B cell (primary cell): ENCODE measurements around the gene DYNLT1. TPM values are rescaled to one million over a fixed set of nuclear protein-coding genes. Genes with fewer than 3 reads are reported as not detected.

ENCODE experiments used
- ATAC-seq: fragments of 200-7000 bp; cut with Tn5 transposase; one replicate; pipeline ENCODE4 v1.10.0; 2021; ENCODE audit warnings: low read depth, mild to moderate bottlenecking, moderate number of reproducible peaks, moderate library complexity
- CTCF ChIA-PET: fragments of 350-600 bp; sonication (Branson Sonifier 250); formaldehyde crosslinking; loops from one replicate; lab custom pipeline; 2021; ENCODE audit warnings: antibody characterized with exemption, inconsistent platforms; lab: Charles Lee
- POLR2A ChIA-PET: fragments of 350-600 bp; sonication (Branson Sonifier 250); formaldehyde crosslinking; loops from one replicate; lab custom pipeline; 2021; ENCODE audit warnings: antibody characterized with exemption; lab: Charles Lee
- DNase-seq: peaks from one replicate; pipeline ENCODE4 v3.0.0; 2013
- H2AFZ ChIP-seq: 2 replicates; pipeline ENCODE4 v1.6.1; 2012; ENCODE audit warnings: mild to moderate bottlenecking, low read depth, low read length; ENCODE audit not compliant: insufficient read depth, poor library complexity, severe bottlenecking
- H3K27ac ChIP-seq, 2 donors: 1 replicate in 1 of 2; 2 replicates in 1 of 2; pipeline ENCODE4 v1.5.1; 2012 to 2013; ENCODE audit warnings: low read length in 2 of 2, mild to moderate bottlenecking in 2 of 2, moderate library complexity in 1 of 2
- H3K27me3 ChIP-seq, 4 experiments: fragments of 200-600 bp in 1 of 4; sonication (generic) in 1 of 4; replicated peaks in 1 of 4; 1 replicate in 2 of 4; 2 replicates in 2 of 4; pipeline versions ENCODE4 v1.6.1 to v1.7.0; 2013 to 2016; ENCODE audit warnings: low read length in 3 of 4, mild to moderate bottlenecking in 2 of 4, mixed read lengths in 1 of 4, moderate library complexity in 1 of 4; ENCODE audit not compliant: insufficient read depth in 4 of 4, control insufficient read depth in 3 of 4; ENCODE audit errors: control extremely low read depth in 1 of 4
- H3K36me3 ChIP-seq, 2 experiments: replicated peaks in 1 of 2; 1 replicate in 1 of 2; 2 replicates in 1 of 2; pipeline versions ENCODE4 v1.6.1 to v1.7.1; 2013; ENCODE audit warnings: low read length in 1 of 2; ENCODE audit not compliant: insufficient read depth in 2 of 2, control insufficient read depth in 1 of 2; ENCODE audit errors: control extremely low read depth in 1 of 2, extremely low read depth in 1 of 2
- H3K4me1 ChIP-seq, 2 donors: fragments of 200-600 bp in 1 of 2; sonication (generic) in 1 of 2; 1 replicate in 1 of 2; 2 replicates in 1 of 2; pipeline versions ENCODE4 v1.5.1 to v1.6.1; 2013 to 2017; ENCODE audit warnings: low read length in 2 of 2; ENCODE audit not compliant: control insufficient read depth in 2 of 2, insufficient read depth in 2 of 2
- H3K4me2 ChIP-seq: replicated peaks from 2 replicates; pipeline ENCODE3; 2012; ENCODE audit warnings: mild to moderate bottlenecking, low read depth, low read length; ENCODE audit not compliant: poor library complexity, severe bottlenecking
- H3K4me3 ChIP-seq, 5 experiments: fragments of 200-600 bp in 1 of 5; sonication (generic) in 1 of 5; 1 replicate in 3 of 5; 2 replicates in 2 of 5; pipeline versions ENCODE4 v1.5.1 to v1.7.0; 2011 to 2016; ENCODE audit warnings: low read length in 4 of 5, mild to moderate bottlenecking in 4 of 5, low read depth in 2 of 5, control low read depth in 1 of 5, moderate library complexity in 1 of 5; ENCODE audit not compliant: insufficient read depth in 1 of 5; ENCODE audit errors: control extremely low read depth in 1 of 5, extremely low read depth in 1 of 5
- H3K79me2 ChIP-seq: fragments of 200-600 bp; sonication (generic); one replicate; pipeline ENCODE4 v1.6.0; 2016; ENCODE audit warnings: low read length; ENCODE audit not compliant: control insufficient read depth, insufficient read depth
- H3K9ac ChIP-seq: fragments of 200-600 bp; sonication (generic); 2 replicates; pipeline ENCODE4 v1.6.1; 2017; ENCODE audit warnings: mild to moderate bottlenecking, low read length, moderate library complexity
- H3K9me3 ChIP-seq, 3 donors: one replicate each; pipeline versions ENCODE4 v1.6.1 to v1.7.1; 2013; ENCODE audit warnings: low read length in 2 of 3; ENCODE audit not compliant: control insufficient read depth in 2 of 3, insufficient read depth in 1 of 3; ENCODE audit errors: control extremely low read depth in 1 of 3
- H4K20me1 ChIP-seq: 2 replicates; pipeline ENCODE4 v1.6.0; 2012; ENCODE audit warnings: mild to moderate bottlenecking, low read length; ENCODE audit not compliant: insufficient read depth, control insufficient read depth, poor library complexity, severe bottlenecking
- H3K27ac Mint-ChIP-seq: one replicate; pipeline ENCODE4 v1.8.0; 2021; ENCODE audit warnings: mixed read lengths
- H3K27me3 Mint-ChIP-seq: one replicate; pipeline ENCODE4 v1.8.0; 2021; ENCODE audit warnings: mixed read lengths
- H3K4me1 Mint-ChIP-seq: one replicate; pipeline ENCODE4 v1.8.0; 2021; ENCODE audit warnings: mixed read lengths
- H3K4me3 Mint-ChIP-seq: one replicate; pipeline ENCODE4 v1.8.0; 2021; ENCODE audit warnings: mixed read lengths
- H3K9me3 Mint-ChIP-seq: one replicate; pipeline ENCODE4 v1.8.0; 2022; ENCODE audit warnings: mixed read lengths; ENCODE audit not compliant: insufficient read depth
- EZH2 ChIP-seq: IDR thresholded peaks from 2 replicates; pipeline ENCODE4 v1.6.1; 2012; ENCODE audit warnings: borderline replicate concordance, low read depth, mild to moderate bottlenecking, moderate library complexity, low read length; ENCODE audit not compliant: insufficient read depth, poor library complexity, severe bottlenecking
- WGBS: methylation state at CpG from one replicate; pipeline ENCODE4 v1.1.5; 2013; ENCODE audit warnings: missing lambda C conversion rate; ENCODE audit not compliant: insufficient coverage; 5-methylcytosine and 5-hydroxymethylcytosine counted together
- intact Hi-C: fragments of 100-400 bp; cut with micrococcal nuclease; formaldehyde crosslinking; loops from one replicate; pipeline ENCODE4 v1.10.0; 2022
- polyA plus RNA-seq: library from polyadenylated mRNA; depleted of rRNA; stranded (reverse); fragments of >200 nt; gene quantifications from 2 replicates; pipeline ENCODE4 v1.2.3, GENCODE V29; 2012
- total RNA-seq, 2 donors: library from RNA; stranded (reverse); fragments of 120-200 nt in 1 of 2; gene quantifications; 1 replicate in 1 of 2; 2 replicates in 1 of 2; pipeline versions ENCODE4 v1.2.3 to v1.2.4, GENCODE V29; 2013 to 2022
- TF ChIP-seq, protein P1 (sequence below): fragments of 200-600 bp; IDR thresholded peaks from one replicate; pipeline ENCODE4 v1.8.0; 2022; ENCODE audit warnings: antibody characterized with exemption, mild to moderate bottlenecking

Gene DYNLT1
- total and polyA plus RNA-seq, 2 donors (not counting 1 experiment from before 2014, with no cell fraction given) = 34.8 to 62.6 TPM

DNA sequence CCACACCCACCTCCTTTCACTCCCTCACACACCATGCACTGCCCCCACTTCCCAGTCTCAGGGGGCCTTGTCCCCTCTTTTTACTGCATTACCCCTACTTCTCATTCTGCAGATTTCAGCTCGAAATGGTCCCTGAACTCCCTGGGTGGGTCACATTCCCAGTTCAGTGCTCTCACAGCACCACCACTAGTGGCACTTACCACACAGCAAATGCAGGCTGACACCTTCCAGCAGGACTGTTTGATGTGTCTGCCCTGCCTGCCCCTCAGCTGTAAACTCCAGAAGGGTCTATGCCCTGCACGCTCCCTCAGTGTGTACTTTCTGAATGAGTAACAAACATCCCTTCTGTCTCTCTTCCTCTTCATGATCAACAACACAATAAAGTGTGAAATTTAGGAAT lies 4.0 kb downstream of the DYNLT1 start:
- Mint-ChIP-seq H3K27me3 (no peaks in the 10 kb centered on the region), H3K9me3 (no peaks in the 10 kb centered on the region), H3K27ac (no peak overlapping the region), H3K4me3 (no peak overlapping the region), H3K4me1 (peaks cover 40% of the 10 kb centered on the region)
- ChIA-PET POLR2A (no interaction called here), CTCF (interaction anchor here (0.8 kb wide), 1 partner anchor 419 kb away, joined by 3 read pairs; no protein-coding TSS in a partner anchor)
- peaks cover 55% of the 10 kb centered on the region for H3K79me2 ChIP-seq
- H4K20me1 ChIP-seq = peaks cover 18% of the 10 kb centered on the region
- no peak for ATAC-seq
- no peak for DNase-seq
- H3K27ac ChIP-seq = no peak overlapping the region
- H2AFZ ChIP-seq = no peak overlapping the region
- peaks cover 9 to 23% of the 10 kb centered on the region in 2 donors for H3K4me1 ChIP-seq
- H3K4me2 ChIP-seq = no peak overlapping the region
- H3K4me3 ChIP-seq = no peak overlapping the region
- intact Hi-C loops = loop anchor here (10.0 kb wide), 2 partner anchors 346 to 816 kb away; partner anchors contain the start of gene SNX9
- WGBS = 100% methylated on average over 1 of the region's 2 CpGs
- no peaks in the 10 kb centered on the region for H3K27me3 ChIP-seq
- no peak overlapping the region for H3K9ac ChIP-seq
- peaks cover 0 to 25% of the 10 kb centered on the region in 2 experiments for H3K36me3 ChIP-seq
- TF ChIP-seq, protein P1, sequence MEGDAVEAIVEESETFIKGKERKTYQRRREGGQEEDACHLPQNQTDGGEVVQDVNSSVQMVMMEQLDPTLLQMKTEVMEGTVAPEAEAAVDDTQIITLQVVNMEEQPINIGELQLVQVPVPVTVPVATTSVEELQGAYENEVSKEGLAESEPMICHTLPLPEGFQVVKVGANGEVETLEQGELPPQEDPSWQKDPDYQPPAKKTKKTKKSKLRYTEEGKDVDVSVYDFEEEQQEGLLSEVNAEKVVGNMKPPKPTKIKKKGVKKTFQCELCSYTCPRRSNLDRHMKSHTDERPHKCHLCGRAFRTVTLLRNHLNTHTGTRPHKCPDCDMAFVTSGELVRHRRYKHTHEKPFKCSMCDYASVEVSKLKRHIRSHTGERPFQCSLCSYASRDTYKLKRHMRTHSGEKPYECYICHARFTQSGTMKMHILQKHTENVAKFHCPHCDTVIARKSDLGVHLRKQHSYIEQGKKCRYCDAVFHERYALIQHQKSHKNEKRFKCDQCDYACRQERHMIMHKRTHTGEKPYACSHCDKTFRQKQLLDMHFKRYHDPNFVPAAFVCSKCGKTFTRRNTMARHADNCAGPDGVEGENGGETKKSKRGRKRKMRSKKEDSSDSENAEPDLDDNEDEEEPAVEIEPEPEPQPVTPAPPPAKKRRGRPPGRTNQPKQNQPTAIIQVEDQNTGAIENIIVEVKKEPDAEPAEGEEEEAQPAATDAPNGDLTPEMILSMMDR = no peak
- H3K9me3 ChIP-seq = no peaks in the 10 kb centered on the region

DNA sequence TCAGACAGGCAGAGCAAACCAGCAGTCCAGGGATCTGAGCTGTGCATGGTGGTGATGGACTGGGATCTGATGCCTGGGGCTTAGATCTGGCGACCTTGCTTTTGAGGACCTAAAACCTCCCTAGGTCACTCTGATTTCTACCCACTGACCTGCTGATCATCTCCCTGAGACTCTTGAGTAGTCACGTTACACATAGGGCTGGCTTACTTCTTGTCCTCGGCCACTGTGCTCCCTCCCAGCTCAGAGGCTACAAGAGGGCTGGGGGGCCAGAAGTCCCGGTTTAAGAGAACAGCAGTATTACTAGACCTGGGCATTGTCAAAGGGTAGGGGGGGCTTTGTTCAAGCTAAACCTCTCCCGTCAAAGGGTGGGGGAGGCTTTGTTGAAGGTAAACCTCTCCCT lies 5.5 kb downstream of the DYNLT1 start:
- no peaks in the 10 kb centered on the region for H3K9me3 ChIP-seq
- no peaks in the 10 kb centered on the region for H3K27me3 Mint-ChIP-seq
- no peak overlapping the region for H3K27ac ChIP-seq
- no peak overlapping the region for H3K4me3 Mint-ChIP-seq
- ATAC-seq (no peak), DNase-seq (no peak)
- no peak overlapping the region for H3K9ac ChIP-seq
- peaks cover 30% of the 10 kb centered on the region for H3K4me1 Mint-ChIP-seq
- intact Hi-C loops = no loop called here
- WGBS = 100% methylated on average over 1 of the region's 5 CpGs
- peaks cover 51% of the 10 kb centered on the region for H3K79me2 ChIP-seq
- H3K36me3 ChIP-seq = peaks cover 0 to 32% of the 10 kb centered on the region in 2 experiments
- TF ChIP-seq, protein P1 = no peak
- no peak for TF ChIP-seq EZH2
- no peak overlapping the region for H3K27ac Mint-ChIP-seq
- no peaks in the 10 kb centered on the region for H3K27me3 ChIP-seq
- no peak overlapping the region for H3K4me3 ChIP-seq
- H3K4me2 ChIP-seq = no peak overlapping the region
- ChIA-PET POLR2A (no interaction called here), CTCF (interaction anchor here (1.1 kb wide), 1 partner anchor 16 kb away, joined by 3 read pairs; no protein-coding TSS in a partner anchor)
- H3K9me3 Mint-ChIP-seq = no peaks in the 10 kb centered on the region
- peaks cover 18% of the 10 kb centered on the region for H4K20me1 ChIP-seq
- peaks cover 9 to 16% of the 10 kb centered on the region in 2 donors for H3K4me1 ChIP-seq
- no peak overlapping the region for H2AFZ ChIP-seq
